Measurements from ENCODE around the gene TEX14.

Gene TEX14

DNA sequence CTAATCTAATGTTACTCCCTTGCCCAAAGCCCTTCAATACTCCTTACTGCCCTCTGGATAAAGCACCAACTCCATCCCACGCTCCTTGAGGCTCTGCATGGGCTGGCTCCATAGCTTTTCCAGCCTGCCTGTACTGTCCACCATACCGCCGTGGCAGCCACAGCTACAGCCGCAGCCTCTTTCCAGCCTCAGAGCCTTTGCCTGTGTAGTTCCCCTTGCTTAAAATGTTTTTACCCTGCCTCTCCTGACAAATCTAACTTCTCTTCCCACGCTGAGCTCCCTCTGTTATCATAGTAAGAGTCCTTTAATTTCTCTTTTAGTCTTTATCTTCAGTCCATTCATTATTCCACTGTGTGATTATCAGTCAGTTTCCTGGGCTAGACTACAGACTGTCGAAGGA is 22.0 kb downstream of the TEX14 start:
- no peak overlapping the region for H2AFZ ChIP-seq (ENCODE audit: low read depth, low read length, severe bottlenecking)
- no peaks in the 10 kb centered on the region for H3K79me2 ChIP-seq (ENCODE audit: insufficient read depth, low read length)
- no peak overlapping the region for H3K27ac ChIP-seq (ENCODE audit: low read depth, low read length)
- H3K9me3 ChIP-seq (ENCODE audit: insufficient read depth, low read length): no peaks in the 10 kb centered on the region
- H3K4me2 ChIP-seq (ENCODE audit: low read depth, low read length, poor library complexity, severe bottlenecking): no peak overlapping the region
- no peaks in the 10 kb centered on the region for H4K20me1 ChIP-seq (ENCODE audit: low read depth, low read length)
- no peaks in the 10 kb centered on the region for H3K36me3 ChIP-seq (ENCODE audit: low read length)
- no peak overlapping the region for H3K4me3 ChIP-seq (ENCODE audit: insufficient read depth, low read length, poor library complexity, severe bottlenecking)
- H3K9me2 ChIP-seq (replicated peaks; ENCODE audit: insufficient read depth, low read length): no peaks in the 10 kb centered on the region
- TF ChIP-seq, protein P1, sequence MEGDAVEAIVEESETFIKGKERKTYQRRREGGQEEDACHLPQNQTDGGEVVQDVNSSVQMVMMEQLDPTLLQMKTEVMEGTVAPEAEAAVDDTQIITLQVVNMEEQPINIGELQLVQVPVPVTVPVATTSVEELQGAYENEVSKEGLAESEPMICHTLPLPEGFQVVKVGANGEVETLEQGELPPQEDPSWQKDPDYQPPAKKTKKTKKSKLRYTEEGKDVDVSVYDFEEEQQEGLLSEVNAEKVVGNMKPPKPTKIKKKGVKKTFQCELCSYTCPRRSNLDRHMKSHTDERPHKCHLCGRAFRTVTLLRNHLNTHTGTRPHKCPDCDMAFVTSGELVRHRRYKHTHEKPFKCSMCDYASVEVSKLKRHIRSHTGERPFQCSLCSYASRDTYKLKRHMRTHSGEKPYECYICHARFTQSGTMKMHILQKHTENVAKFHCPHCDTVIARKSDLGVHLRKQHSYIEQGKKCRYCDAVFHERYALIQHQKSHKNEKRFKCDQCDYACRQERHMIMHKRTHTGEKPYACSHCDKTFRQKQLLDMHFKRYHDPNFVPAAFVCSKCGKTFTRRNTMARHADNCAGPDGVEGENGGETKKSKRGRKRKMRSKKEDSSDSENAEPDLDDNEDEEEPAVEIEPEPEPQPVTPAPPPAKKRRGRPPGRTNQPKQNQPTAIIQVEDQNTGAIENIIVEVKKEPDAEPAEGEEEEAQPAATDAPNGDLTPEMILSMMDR (IDR thresholded peaks at IDR 0.05; ENCODE audit: insufficient read depth, low read length, poor library complexity, severe bottlenecking): no peak
- no peak for TF ChIP-seq EZH2phosphoT487 (conservative IDR thresholded peaks at IDR 0.05; ENCODE audit: low read length)
- no peaks in the 10 kb centered on the region for H3K27me3 ChIP-seq (ENCODE audit: low read length)
- no peaks in the 10 kb centered on the region for H3F3A ChIP-seq (ENCODE audit: insufficient read depth)
- H3K9ac ChIP-seq (ENCODE audit: low read length): no peak overlapping the region

- Histone ChIP-seq H3K9me3 (ENCODE audit: insufficient read depth, low read length) (no peaks in the 10 kb centered on the region), H3K9me2 (replicated peaks; ENCODE audit: insufficient read depth, low read length) (no peaks in the 10 kb centered on the region), H3K4me3 (ENCODE audit: insufficient read depth, low read length, poor library complexity, severe bottlenecking) (no peak overlapping the region), H3K79me2 (ENCODE audit: insufficient read depth, low read length) (no peaks in the 10 kb centered on the region), H3K27ac (ENCODE audit: low read depth, low read length) (no peak overlapping the region), H3K4me2 (ENCODE audit: low read depth, low read length, poor library complexity, severe bottlenecking) (no peak overlapping the region), H3K9ac (ENCODE audit: low read length) (no peak overlapping the region), H2AFZ (ENCODE audit: low read depth, low read length, severe bottlenecking) (no peak overlapping the region), H3K36me3 (ENCODE audit: low read length) (no peaks in the 10 kb centered on the region), H3F3A (ENCODE audit: insufficient read depth) (no peaks in the 10 kb centered on the region), H3K27me3 (ENCODE audit: low read length) (no peaks in the 10 kb centered on the region), H4K20me1 (ENCODE audit: low read depth, low read length) (no peaks in the 10 kb centered on the region)
- TF ChIP-seq, protein P1 (IDR thresholded peaks at IDR 0.05; ENCODE audit: insufficient read depth, low read length, poor library complexity, severe bottlenecking): no peak
- no peak for TF ChIP-seq EZH2phosphoT487 (conservative IDR thresholded peaks at IDR 0.05; ENCODE audit: low read length)
Measured at GRCh38 chr17:58668598-58668935, 23.3 kb downstream of the TEX14 start.

GRCh38 chr17:58667934-58668597 is 23.8 kb downstream of the TEX14 start:
- Histone ChIP-seq H3K27me3 (ENCODE audit: low read length) (no peaks in the 10 kb centered on the region), H3K36me3 (ENCODE audit: low read length) (no peaks in the 10 kb centered on the region), H3K27ac (ENCODE audit: low read depth, low read length) (no peak overlapping the region), H3K9me3 (ENCODE audit: insufficient read depth, low read length) (no peaks in the 10 kb centered on the region), H3K9ac (ENCODE audit: low read length) (no peak overlapping the region), H3F3A (ENCODE audit: insufficient read depth) (no peaks in the 10 kb centered on the region), H3K4me3 (ENCODE audit: insufficient read depth, low read length, poor library complexity, severe bottlenecking) (no peak overlapping the region), H3K79me2 (ENCODE audit: insufficient read depth, low read length) (no peaks in the 10 kb centered on the region), H3K4me2 (ENCODE audit: low read depth, low read length, poor library complexity, severe bottlenecking) (no peak overlapping the region), H2AFZ (ENCODE audit: low read depth, low read length, severe bottlenecking) (no peak overlapping the region), H3K9me2 (replicated peaks; ENCODE audit: insufficient read depth, low read length) (no peaks in the 10 kb centered on the region), H4K20me1 (ENCODE audit: low read depth, low read length) (no peaks in the 10 kb centered on the region)
- no peak for TF ChIP-seq EZH2phosphoT487 (conservative IDR thresholded peaks at IDR 0.05; ENCODE audit: low read length)
- TF ChIP-seq, protein P1 (IDR thresholded peaks at IDR 0.05; ENCODE audit: insufficient read depth, low read length, poor library complexity, severe bottlenecking): no peak

Measured in SU-DHL-6 (cell line).